ENCODE data around the gene ZNF83.

ZNF83 gene

DNA sequence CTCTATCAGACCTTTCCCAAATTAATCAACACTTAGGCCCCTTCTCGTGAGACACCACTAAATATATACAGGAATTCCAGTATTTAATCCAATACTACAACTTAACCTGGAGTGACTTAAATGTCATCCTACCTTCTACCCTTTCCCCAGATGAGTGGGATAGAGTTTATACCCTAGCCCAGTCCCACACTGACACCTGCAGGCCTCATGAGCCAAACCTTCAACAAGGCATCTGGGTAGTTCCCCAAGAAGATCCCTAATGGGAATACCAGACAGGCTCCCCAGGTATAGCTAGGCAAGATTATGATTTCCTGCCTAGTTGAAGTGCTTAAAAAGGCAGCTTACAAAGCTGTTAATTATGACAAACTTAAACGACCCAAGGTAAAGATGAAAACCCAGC is 15.9 kb downstream of the ZNF83 start:
- H3K9ac ChIP-seq (ENCODE audit: low read length) = no peak overlapping the region
- H3K79me2 ChIP-seq (ENCODE audit: insufficient read depth, low read length) = no peaks in the 10 kb centered on the region
- TF ChIP-seq, protein P1, sequence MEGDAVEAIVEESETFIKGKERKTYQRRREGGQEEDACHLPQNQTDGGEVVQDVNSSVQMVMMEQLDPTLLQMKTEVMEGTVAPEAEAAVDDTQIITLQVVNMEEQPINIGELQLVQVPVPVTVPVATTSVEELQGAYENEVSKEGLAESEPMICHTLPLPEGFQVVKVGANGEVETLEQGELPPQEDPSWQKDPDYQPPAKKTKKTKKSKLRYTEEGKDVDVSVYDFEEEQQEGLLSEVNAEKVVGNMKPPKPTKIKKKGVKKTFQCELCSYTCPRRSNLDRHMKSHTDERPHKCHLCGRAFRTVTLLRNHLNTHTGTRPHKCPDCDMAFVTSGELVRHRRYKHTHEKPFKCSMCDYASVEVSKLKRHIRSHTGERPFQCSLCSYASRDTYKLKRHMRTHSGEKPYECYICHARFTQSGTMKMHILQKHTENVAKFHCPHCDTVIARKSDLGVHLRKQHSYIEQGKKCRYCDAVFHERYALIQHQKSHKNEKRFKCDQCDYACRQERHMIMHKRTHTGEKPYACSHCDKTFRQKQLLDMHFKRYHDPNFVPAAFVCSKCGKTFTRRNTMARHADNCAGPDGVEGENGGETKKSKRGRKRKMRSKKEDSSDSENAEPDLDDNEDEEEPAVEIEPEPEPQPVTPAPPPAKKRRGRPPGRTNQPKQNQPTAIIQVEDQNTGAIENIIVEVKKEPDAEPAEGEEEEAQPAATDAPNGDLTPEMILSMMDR (IDR thresholded peaks at IDR 0.05; ENCODE audit: low read length) = no peak
- no peak for TF ChIP-seq EZH2 (IDR thresholded peaks at IDR 0.05; ENCODE audit: borderline replicate concordance, low read length)
- H3K9me2 ChIP-seq (ENCODE audit: low read depth, low read length) = no peaks in the 10 kb centered on the region
- H3K4me2 ChIP-seq (ENCODE audit: low read length) = no peak overlapping the region
- no peaks in the 10 kb centered on the region for H4K20me1 ChIP-seq (ENCODE audit: insufficient read depth, low read length)
- H3K9me3 ChIP-seq (ENCODE audit: low read length) = peaks cover 12% of the 10 kb centered on the region
- no peaks in the 10 kb centered on the region for H3K4me1 ChIP-seq (ENCODE audit: insufficient read depth, low read length, severe bottlenecking)
- no peak overlapping the region for H3K27ac ChIP-seq (ENCODE audit: low read depth, low read length, poor library complexity, severe bottlenecking)
- no peaks in the 10 kb centered on the region for H3K27me3 ChIP-seq (ENCODE audit: insufficient read depth, low read length)
- no peak overlapping the region for H2AFZ ChIP-seq (ENCODE audit: low read length)
- no peaks in the 10 kb centered on the region for H3F3A ChIP-seq (ENCODE audit: insufficient read depth, low read length)
- no peak overlapping the region for H3K4me3 ChIP-seq (ENCODE audit: low read depth, low read length, poor library complexity, severe bottlenecking)
- peaks cover 100% of the 10 kb centered on the region for H3K36me3 ChIP-seq (ENCODE audit: insufficient read depth, low read length)

DNA sequence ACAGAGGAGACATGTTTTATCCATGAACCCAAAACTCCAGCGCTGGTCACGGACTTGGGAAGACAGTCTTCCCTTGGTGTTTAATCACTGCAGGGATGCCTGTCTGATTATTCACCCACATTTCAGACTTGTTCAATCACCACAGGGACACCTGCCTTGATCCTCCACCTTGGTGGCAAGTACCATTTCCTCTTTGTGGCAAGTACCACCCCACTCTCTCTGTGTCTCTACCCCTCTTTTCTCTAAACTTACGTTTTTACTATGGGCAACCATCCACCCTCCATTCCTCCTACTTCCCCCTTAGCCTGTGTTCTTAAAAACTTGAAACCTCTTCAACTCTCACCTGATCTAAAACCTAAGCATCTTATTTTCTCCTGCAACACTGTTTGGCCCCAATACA is 16.8 kb downstream of the ZNF83 start:
- H3F3A ChIP-seq (ENCODE audit: insufficient read depth, low read length) = no peaks in the 10 kb centered on the region
- peaks cover 12% of the 10 kb centered on the region for H3K9me3 ChIP-seq (ENCODE audit: low read length)
- H4K20me1 ChIP-seq (ENCODE audit: insufficient read depth, low read length) = no peaks in the 10 kb centered on the region
- H3K79me2 ChIP-seq (ENCODE audit: insufficient read depth, low read length) = no peaks in the 10 kb centered on the region
- no peak overlapping the region for H3K9ac ChIP-seq (ENCODE audit: low read length)
- H3K27me3 ChIP-seq (ENCODE audit: insufficient read depth, low read length) = no peaks in the 10 kb centered on the region
- no peaks in the 10 kb centered on the region for H3K9me2 ChIP-seq (ENCODE audit: low read depth, low read length)
- TF ChIP-seq, protein P1 (IDR thresholded peaks at IDR 0.05; ENCODE audit: low read length) = no peak
- TF ChIP-seq EZH2 (IDR thresholded peaks at IDR 0.05; ENCODE audit: borderline replicate concordance, low read length) = no peak
- no peak overlapping the region for H3K27ac ChIP-seq (ENCODE audit: low read depth, low read length, poor library complexity, severe bottlenecking)
- H3K4me2 ChIP-seq (ENCODE audit: low read length) = no peak overlapping the region
- H3K36me3 ChIP-seq (ENCODE audit: insufficient read depth, low read length) = peaks cover 100% of the 10 kb centered on the region
- no peak overlapping the region for H3K4me3 ChIP-seq (ENCODE audit: low read depth, low read length, poor library complexity, severe bottlenecking)
- no peak overlapping the region for H2AFZ ChIP-seq (ENCODE audit: low read length)
- H3K4me1 ChIP-seq (ENCODE audit: insufficient read depth, low read length, severe bottlenecking) = no peaks in the 10 kb centered on the region

DNA sequence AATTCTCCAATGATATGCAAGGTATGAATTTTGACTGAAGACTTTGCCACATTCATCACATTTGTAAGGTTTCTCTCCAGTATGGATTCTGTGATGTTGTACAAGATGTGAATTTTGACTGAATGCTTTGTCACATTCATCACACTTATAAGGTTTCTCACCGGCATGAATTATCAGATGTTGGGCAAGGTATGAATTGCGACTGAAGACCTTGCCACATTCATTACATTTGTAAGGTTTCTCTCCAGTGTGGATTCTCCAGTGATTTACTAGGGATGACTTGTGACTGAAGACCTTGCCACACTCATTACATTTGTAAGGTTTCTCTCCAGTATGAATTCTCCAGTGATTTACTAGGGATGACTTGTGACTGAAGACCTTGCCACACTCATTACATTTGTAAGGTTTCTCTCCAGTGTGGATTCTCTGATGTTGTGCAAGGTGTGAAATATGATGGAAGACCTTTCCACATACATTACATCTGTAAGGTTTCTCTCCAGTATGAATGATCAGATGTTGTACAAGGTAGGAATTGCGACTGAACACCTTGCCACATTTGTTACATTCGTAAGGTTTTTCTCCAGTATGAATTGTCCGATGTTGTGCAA is 24.8 kb downstream of the ZNF83 start:
- no peaks in the 10 kb centered on the region for H3K79me2 ChIP-seq (ENCODE audit: insufficient read depth, low read length)
- H3K4me2 ChIP-seq (ENCODE audit: low read length) = no peak overlapping the region
- no peaks in the 10 kb centered on the region for H4K20me1 ChIP-seq (ENCODE audit: insufficient read depth, low read length)

More for the DNA sequence above, 24.8 kb downstream of the ZNF83 start:
- no peaks in the 10 kb centered on the region for H3F3A ChIP-seq (ENCODE audit: insufficient read depth, low read length)
- peaks cover 49% of the 10 kb centered on the region for H3K9me3 ChIP-seq (ENCODE audit: low read length)
- H3K9ac ChIP-seq (ENCODE audit: low read length) = no peak overlapping the region
- H3K4me3 ChIP-seq (ENCODE audit: low read depth, low read length, poor library complexity, severe bottlenecking) = no peak overlapping the region
- H3K36me3 ChIP-seq (ENCODE audit: insufficient read depth, low read length) = peaks cover 94% of the 10 kb centered on the region
- H3K27ac ChIP-seq (ENCODE audit: low read depth, low read length, poor library complexity, severe bottlenecking) = no peak overlapping the region
- H3K9me2 ChIP-seq (ENCODE audit: low read depth, low read length) = no peaks in the 10 kb centered on the region
- H2AFZ ChIP-seq (ENCODE audit: low read length) = no peak overlapping the region
- H3K27me3 ChIP-seq (ENCODE audit: insufficient read depth, low read length) = no peaks in the 10 kb centered on the region
- no peaks in the 10 kb centered on the region for H3K4me1 ChIP-seq (ENCODE audit: insufficient read depth, low read length, severe bottlenecking)
- TF ChIP-seq, protein P1 (IDR thresholded peaks at IDR 0.05; ENCODE audit: low read length) = no peak
- TF ChIP-seq EZH2 (IDR thresholded peaks at IDR 0.05; ENCODE audit: borderline replicate concordance, low read length) = no peak
